PFSK-1 (cell line): Measurements from ENCODE around the gene ADAMTS20.

Experiments used
- POLR2AphosphoS5 ChIP-seq: IDR thresholded peaks from 2 replicates; pipeline ENCODE4 v1.6.1; 2012; ENCODE audit warnings: low read depth, mild to moderate bottlenecking, control low read depth, low read length, moderate library complexity
- REST ChIP-seq, 2 experiments: IDR thresholded peaks; 2 replicates each; pipeline versions ENCODE4 v1.6.1 to v1.8.0; 2011 to 2012; ENCODE audit warnings: low read depth in 2 of 2, low read length in 2 of 2, control low read depth in 1 of 2, inconsistent platforms in 1 of 2, mild to moderate bottlenecking in 1 of 2, moderate library complexity in 1 of 2; ENCODE audit not compliant: insufficient read depth in 1 of 2

- TF ChIP-seq REST (IDR thresholded peaks at IDR 0.05; ENCODE audit: insufficient read depth in 1 of 2, low read depth in 2 of 2, low read length in 2 of 2) (no peak), POLR2AphosphoS5 (no peak)
Measured at GRCh38 chr12:43325786-43326185, 226.2 kb downstream of the ADAMTS20 start.
